ENCODE data around the gene IL11.

DNA sequence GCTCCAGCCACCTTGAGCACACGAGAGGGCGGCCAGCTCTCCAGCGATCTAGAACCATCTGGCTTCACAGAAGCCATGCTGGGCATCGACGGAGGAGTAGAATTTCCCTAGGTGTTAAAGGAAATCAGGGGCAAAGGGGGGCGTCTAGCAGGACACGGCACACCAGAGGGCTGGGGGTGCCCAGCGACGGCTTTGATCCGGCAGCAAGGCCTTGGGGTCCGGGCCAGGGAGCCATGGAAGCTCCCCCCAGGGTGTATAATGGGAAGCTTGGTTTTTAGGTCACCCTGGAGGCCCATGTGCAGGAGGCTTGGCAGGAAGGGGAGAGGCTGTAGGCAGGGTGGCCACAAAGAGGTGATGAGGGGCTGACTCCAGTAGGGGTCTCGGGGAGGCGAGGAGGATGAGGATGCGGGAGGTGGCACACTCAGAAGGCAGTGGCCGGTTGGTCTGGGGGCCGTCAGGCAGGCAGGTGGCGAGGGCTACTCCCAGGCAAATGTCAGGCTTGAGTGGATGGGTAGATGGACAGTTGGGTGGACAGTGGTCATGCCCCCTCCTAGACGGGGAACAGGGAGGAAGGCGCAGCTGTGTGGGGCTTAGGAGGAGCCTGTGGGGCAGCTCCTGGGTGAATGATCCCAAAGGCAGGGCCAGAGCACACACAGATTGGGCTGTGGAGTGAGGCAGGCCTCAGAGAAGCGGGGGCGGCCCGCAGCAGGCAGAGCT, 25.0 kb downstream of the IL11 start:
- TF ChIP-seq MAX (CRISPR knock-in tag; IDR thresholded peaks at IDR 0.05) (no peak), ETV6 (CRISPR knock-in tag; IDR thresholded peaks at IDR 0.05) (no peak), MYBL2 (CRISPR knock-in tag; IDR thresholded peaks at IDR 0.05) (no peak), GABPB1 (CRISPR knock-in tag; IDR thresholded peaks at IDR 0.05) (no peak), CTCF (IDR thresholded peaks at IDR 0.05) (no peak), SOX15 (CRISPR knock-in tag; IDR thresholded peaks at IDR 0.05) (no peak), GTF2I (CRISPR knock-in tag; conservative IDR thresholded peaks at IDR 0.05) (no peak), NR2C2 (CRISPR knock-in tag; IDR thresholded peaks at IDR 0.05) (no peak), ZNF425 (CRISPR knock-in tag; conservative IDR thresholded peaks at IDR 0.05) (no peak), FOXP1 (CRISPR knock-in tag; IDR thresholded peaks at IDR 0.05; ENCODE audit: borderline replicate concordance) (no peak), FOXJ3 (CRISPR knock-in tag; IDR thresholded peaks at IDR 0.05; ENCODE audit: borderline replicate concordance) (no peak)

All from WTC11 (cell line).